ENCODE measurements around the gene PLEKHA7. TPM values are rescaled to one million over a fixed set of nuclear protein-coding genes. Genes with fewer than 3 reads are reported as not detected.

Gene PLEKHA7
- total and polyA plus RNA-seq, 2 of the 13 experiments (the other 11 are each of a cell fraction or from before 2014, with no cell fraction given), result 17.5 to 18.7 TPM

- FAIRE-seq, result no peak
- POLR2A ChIA-PET, result no interaction called here
- Histone ChIP-seq H3K9me3 (ENCODE audit: low read length) (no peaks in the 10 kb centered on the region), H3K27ac (ENCODE audit: extremely low read length, insufficient read depth, low read length) (no peak overlapping the region), H4K20me1 (ENCODE audit: insufficient read depth, low read length) (no peaks in the 10 kb centered on the region), H3K79me2 (ENCODE audit: insufficient read depth, low read length) (no peaks in the 10 kb centered on the region), H3K4me3 (replicated peaks in 1 of 3; ENCODE audit: insufficient read depth in 1 of 3, low read depth in 2 of 3, low read length in 3 of 3) (no peak overlapping the region), H3K4me1 (ENCODE audit: insufficient read depth, low read length) (no peaks in the 10 kb centered on the region), H3K4me2 (ENCODE audit: low read depth, low read length) (no peak overlapping the region), H3K27me3 (ENCODE audit: control insufficient read depth in 1 of 2, insufficient read depth in 2 of 2, low read length in 2 of 2) (no peaks in the 10 kb centered on the region), H3K36me3 (replicated peaks in 1 of 2; ENCODE audit: control insufficient read depth in 1 of 2, insufficient read depth in 2 of 2, low read length in 2 of 2) (peaks cover 13 to 67% of the 10 kb centered on the region in 2 experiments), H2AFZ (ENCODE audit: low read length) (no peak overlapping the region), H3K9ac (ENCODE audit: insufficient read depth, low read depth, low read length) (no peak overlapping the region)
- DNase-seq (ENCODE audit: low spot score), result no peak
- intact Hi-C loops (cut with micrococcal nuclease; ENCODE audit: unreplicated experiment), result no loop called here
- no TSS peak for BruUV-seq (replicated peaks)
- no peak for ATAC-seq
- in situ Hi-C loops (cut with HindIII; ENCODE audit: extremely low pct_ligation_motif_present, low pct_unique_long_range_greater_than_20kb), result no loop called here
- TF ChIP-seq KMT2A (CRISPR knock-in tag; IDR thresholded peaks at IDR 0.05) (no peak), FOXP1 (IDR thresholded peaks at IDR 0.05) (no peak), FOXP1 (CRISPR knock-in tag; IDR thresholded peaks at IDR 0.05) (no peak), ZNF124 (CRISPR knock-in tag; IDR thresholded peaks at IDR 0.05) (no peak), ATF6 (CRISPR knock-in tag; conservative IDR thresholded peaks at IDR 0.05) (no peak)
- CTCF ChIA-PET (ENCODE audit: low intra/inter-chr PET ratio, low total read pairs), result no interaction called here
- WGBS (ENCODE audit: low lambda C conversion rate), result 100% methylated on average over 3 of the region's 3 CpGs
Measured at GRCh38 chr11:16839821-16840220, 174.4 kb downstream of the PLEKHA7 start.

DNA sequence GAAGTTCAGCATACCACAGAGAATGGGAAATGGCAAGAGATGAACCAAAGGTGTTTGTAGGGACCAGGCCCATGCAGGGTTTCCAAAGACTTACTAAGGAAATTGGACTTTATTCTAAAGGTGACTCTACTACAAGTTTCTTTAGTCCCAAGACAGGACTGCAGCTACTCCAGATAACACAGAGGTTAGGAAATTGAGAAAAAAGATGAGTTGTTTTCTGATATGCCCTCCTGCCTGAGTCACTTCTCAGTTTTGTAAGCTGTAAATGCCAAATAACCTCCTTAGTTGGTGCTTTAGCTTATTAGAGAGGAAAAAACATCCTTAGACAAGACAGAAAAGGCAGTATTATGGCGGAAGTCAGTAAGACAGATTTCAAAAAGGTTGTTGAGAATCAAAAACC, 179.8 kb downstream of the PLEKHA7 start:
- no peak for FAIRE-seq
- no TSS peak for BruUV-seq (replicated peaks)
- TF ChIP-seq MXI1 (IDR thresholded peaks at IDR 0.05; ENCODE audit: borderline replicate concordance, low read depth, low read length) (no peak), ZNF549 (CRISPR knock-in tag; IDR thresholded peaks at IDR 0.05) (no peak), ZNF350 (CRISPR knock-in tag; IDR thresholded peaks at IDR 0.05; ENCODE audit: borderline replicate concordance, low read depth) (no peak), GFI1 (CRISPR knock-in tag; IDR thresholded peaks at IDR 0.05; ENCODE audit: borderline replicate concordance) (no peak), DPF2 (CRISPR knock-in tag; IDR thresholded peaks at IDR 0.05; ENCODE audit: borderline replicate concordance, low read depth) (no peak), CENPX (CRISPR knock-in tag; IDR thresholded peaks at IDR 0.05) (no peak), ZNF558 (CRISPR knock-in tag; IDR thresholded peaks at IDR 0.05; ENCODE audit: borderline replicate concordance) (no peak), ZNF460 (CRISPR knock-in tag; IDR thresholded peaks at IDR 0.05; ENCODE audit: borderline replicate concordance) (no peak), GATAD2A (CRISPR knock-in tag; IDR thresholded peaks at IDR 0.05) (no peak)
- TF ChIP-seq, protein P1, sequence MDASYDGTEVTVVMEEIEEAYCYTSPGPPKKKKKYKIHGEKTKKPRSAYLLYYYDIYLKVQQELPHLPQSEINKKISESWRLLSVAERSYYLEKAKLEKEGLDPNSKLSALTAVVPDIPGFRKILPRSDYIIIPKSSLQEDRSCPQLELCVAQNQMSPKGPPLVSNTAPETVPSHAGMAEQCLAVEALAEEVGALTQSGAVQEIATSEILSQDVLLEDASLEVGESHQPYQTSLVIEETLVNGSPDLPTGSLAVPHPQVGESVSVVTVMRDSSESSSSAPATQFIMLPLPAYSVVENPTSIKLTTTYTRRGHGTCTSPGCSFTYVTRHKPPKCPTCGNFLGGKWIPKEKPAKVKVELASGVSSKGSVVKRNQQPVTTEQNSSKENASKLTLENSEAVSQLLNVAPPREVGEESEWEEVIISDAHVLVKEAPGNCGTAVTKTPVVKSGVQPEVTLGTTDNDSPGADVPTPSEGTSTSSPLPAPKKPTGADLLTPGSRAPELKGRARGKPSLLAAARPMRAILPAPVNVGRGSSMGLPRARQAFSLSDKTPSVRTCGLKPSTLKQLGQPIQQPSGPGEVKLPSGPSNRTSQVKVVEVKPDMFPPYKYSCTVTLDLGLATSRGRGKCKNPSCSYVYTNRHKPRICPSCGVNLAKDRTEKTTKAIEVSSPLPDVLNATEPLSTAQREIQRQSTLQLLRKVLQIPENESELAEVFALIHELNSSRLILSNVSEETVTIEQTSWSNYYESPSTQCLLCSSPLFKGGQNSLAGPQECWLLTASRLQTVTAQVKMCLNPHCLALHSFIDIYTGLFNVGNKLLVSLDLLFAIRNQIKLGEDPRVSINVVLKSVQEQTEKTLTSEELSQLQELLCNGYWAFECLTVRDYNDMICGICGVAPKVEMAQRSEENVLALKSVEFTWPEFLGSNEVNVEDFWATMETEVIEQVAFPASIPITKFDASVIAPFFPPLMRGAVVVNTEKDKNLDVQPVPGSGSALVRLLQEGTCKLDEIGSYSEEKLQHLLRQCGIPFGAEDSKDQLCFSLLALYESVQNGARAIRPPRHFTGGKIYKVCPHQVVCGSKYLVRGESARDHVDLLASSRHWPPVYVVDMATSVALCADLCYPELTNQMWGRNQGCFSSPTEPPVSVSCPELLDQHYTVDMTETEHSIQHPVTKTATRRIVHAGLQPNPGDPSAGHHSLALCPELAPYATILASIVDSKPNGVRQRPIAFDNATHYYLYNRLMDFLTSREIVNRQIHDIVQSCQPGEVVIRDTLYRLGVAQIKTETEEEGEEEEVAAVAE (CRISPR knock-in tag; IDR thresholded peaks at IDR 0.05; ENCODE audit: borderline replicate concordance), result no peak

More for the DNA sequence above, 179.8 kb downstream of the PLEKHA7 start:
- Histone ChIP-seq H3K27me3 (ENCODE audit: control insufficient read depth in 1 of 2, insufficient read depth in 2 of 2, low read length in 2 of 2) (no peaks in the 10 kb centered on the region), H4K20me1 (ENCODE audit: insufficient read depth, low read length) (no peaks in the 10 kb centered on the region), H3K27ac (ENCODE audit: extremely low read length, insufficient read depth, low read length) (no peak overlapping the region), H3K4me1 (ENCODE audit: insufficient read depth, low read length) (no peaks in the 10 kb centered on the region), H3K9ac (ENCODE audit: insufficient read depth, low read depth, low read length) (no peak overlapping the region), H3K36me3 (replicated peaks in 1 of 2; ENCODE audit: control insufficient read depth in 1 of 2, insufficient read depth in 2 of 2, low read length in 2 of 2) (peaks cover 10 to 57% of the 10 kb centered on the region in 2 experiments), H3K9me3 (ENCODE audit: low read length) (no peaks in the 10 kb centered on the region), H2AFZ (ENCODE audit: low read length) (no peak overlapping the region), H3K4me2 (ENCODE audit: low read depth, low read length) (no peak overlapping the region), H3K79me2 (ENCODE audit: insufficient read depth, low read length) (no peaks in the 10 kb centered on the region), H3K4me3 (replicated peaks in 1 of 3; ENCODE audit: insufficient read depth in 1 of 3, low read depth in 2 of 3, low read length in 3 of 3) (no peak overlapping the region)
- DNase-seq (ENCODE audit: low spot score) (no peak), ATAC-seq (no peak)
- ChIA-PET CTCF (ENCODE audit: low intra/inter-chr PET ratio, low total read pairs) (no interaction called here), POLR2A (no interaction called here)
- 90% methylated on average over 1 of the region's 1 CpG for WGBS (ENCODE audit: low lambda C conversion rate)
- in situ Hi-C loops (cut with HindIII; ENCODE audit: extremely low pct_ligation_motif_present, low pct_unique_long_range_greater_than_20kb) (no loop called here), intact Hi-C loops (cut with micrococcal nuclease; ENCODE audit: unreplicated experiment) (no loop called here)
